ENCODE measurements around the gene CACNA1C. TPM values are rescaled to one million over a fixed set of nuclear protein-coding genes. Genes with fewer than 3 reads are reported as not detected.

The CACNA1C gene
- total RNA-seq, 1 donor from 2014 or later = 15.6 TPM

DNA sequence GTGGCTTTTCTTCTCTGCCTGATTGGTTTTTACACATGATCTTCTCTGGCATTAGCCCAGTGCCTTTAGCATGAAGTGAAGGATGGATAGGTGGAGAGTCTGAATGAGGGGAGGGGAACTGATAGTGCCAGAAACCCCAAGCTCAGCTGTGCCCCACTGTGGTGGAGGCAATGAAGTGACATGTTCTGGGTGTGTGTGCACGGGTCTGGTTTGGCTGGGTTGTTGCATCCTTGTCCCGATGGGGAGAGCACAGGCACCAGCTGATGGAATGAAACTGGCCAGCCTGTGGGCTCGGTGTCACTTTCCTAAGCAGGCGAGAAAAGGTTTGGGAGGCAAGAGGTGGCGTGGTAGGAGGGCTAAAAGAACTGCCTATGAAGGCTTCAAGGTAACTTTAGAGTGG lies 65.3 kb downstream of the CACNA1C start:
- no peak overlapping the region for H3K4me3 ChIP-seq
- H3K4me1 ChIP-seq = peaks cover 15% of the 10 kb centered on the region
- no peaks in the 10 kb centered on the region for H3K36me3 ChIP-seq
- H3K9me3 ChIP-seq = no peaks in the 10 kb centered on the region
- no peaks in the 10 kb centered on the region for H3K27me3 ChIP-seq
- DNase-seq (peak; percentile 21), ATAC-seq (no peak)
- intact Hi-C loops (cut with DNase I) = no loop called here
- TF ChIP-seq, protein P1, sequence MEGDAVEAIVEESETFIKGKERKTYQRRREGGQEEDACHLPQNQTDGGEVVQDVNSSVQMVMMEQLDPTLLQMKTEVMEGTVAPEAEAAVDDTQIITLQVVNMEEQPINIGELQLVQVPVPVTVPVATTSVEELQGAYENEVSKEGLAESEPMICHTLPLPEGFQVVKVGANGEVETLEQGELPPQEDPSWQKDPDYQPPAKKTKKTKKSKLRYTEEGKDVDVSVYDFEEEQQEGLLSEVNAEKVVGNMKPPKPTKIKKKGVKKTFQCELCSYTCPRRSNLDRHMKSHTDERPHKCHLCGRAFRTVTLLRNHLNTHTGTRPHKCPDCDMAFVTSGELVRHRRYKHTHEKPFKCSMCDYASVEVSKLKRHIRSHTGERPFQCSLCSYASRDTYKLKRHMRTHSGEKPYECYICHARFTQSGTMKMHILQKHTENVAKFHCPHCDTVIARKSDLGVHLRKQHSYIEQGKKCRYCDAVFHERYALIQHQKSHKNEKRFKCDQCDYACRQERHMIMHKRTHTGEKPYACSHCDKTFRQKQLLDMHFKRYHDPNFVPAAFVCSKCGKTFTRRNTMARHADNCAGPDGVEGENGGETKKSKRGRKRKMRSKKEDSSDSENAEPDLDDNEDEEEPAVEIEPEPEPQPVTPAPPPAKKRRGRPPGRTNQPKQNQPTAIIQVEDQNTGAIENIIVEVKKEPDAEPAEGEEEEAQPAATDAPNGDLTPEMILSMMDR (IDR thresholded peaks at IDR 0.05) = no peak
- no peak overlapping the region for H3K27ac ChIP-seq

DNA sequence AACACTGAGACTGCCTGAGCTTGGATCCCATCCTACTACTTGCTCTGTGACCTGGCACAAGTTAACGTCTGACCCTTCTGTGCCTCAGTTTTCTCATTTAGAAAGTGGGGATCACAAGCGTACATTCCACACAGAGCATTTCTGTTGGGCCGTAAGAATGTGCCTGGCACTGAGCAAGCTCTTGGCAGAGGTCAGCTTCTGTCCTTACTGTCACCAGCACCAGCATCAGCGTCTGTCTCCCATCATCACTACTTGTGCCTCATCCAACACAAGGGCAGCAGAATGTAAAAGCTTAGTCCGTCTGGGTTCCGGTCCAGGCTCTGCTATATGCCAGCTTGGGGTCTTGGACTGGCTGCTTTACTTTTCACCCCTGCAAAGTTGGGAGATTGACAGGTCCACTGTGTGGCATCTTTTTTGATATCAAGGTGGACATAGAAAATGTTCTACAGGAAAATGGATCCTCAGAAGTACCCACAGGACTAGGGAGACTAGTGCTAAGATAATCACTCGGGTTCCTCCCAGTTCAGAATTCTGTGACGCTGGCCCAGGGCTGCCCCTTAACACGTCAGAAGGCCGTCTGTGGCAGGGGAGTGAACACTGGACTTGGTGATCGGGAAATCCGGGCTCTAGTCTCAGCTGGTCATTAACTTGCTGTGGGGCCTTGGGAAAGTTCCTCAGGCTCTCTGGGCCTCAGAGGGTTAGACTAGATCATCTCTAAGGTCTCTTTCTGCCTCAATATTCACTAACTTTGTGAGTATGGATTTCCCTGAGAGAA lies 65.9 kb downstream of the CACNA1C start:
- Histone ChIP-seq H3K4me1 (peaks cover 15% of the 10 kb centered on the region), H3K36me3 (no peaks in the 10 kb centered on the region), H3K27me3 (no peaks in the 10 kb centered on the region), H3K27ac (peak overlapping the region; percentile 17), H3K9me3 (no peaks in the 10 kb centered on the region), H3K4me3 (no peak overlapping the region)
- intact Hi-C loops (cut with DNase I) = no loop called here
- TF ChIP-seq, protein P1 (IDR thresholded peaks at IDR 0.05) = no peak
- ATAC-seq (no peak), DNase-seq (peak; percentile 22)

DNA sequence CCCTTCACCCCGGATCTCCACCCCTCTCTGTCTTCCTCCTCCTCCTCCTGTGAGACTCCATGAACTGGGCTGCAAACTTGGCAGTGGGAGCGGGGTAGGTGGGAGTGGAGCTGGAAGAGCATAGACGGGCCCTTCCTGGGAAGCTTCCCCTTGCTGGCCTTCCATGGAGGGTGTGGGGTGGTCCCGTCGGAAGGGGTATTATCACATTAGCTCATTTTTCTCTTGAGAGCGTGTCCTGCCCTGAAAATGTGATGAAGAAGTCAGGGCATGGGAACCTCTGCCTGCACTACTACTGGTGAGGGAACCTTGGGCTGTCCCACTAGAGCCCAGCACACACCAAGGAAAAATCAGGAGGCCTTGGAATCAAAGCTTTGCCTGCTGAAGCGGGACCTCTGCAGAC lies 66.5 kb downstream of the CACNA1C start:
- no peak overlapping the region for H3K4me3 ChIP-seq
- ATAC-seq (no peak), DNase-seq (peak; percentile 31)
- H3K27me3 ChIP-seq = no peaks in the 10 kb centered on the region
- TF ChIP-seq, protein P1 (IDR thresholded peaks at IDR 0.05) = no peak
- intact Hi-C loops (cut with DNase I) = no loop called here
- H3K9me3 ChIP-seq = no peaks in the 10 kb centered on the region
- H3K4me1 ChIP-seq = peaks cover 15% of the 10 kb centered on the region
- peak overlapping the region; percentile 17 for H3K27ac ChIP-seq
- no peaks in the 10 kb centered on the region for H3K36me3 ChIP-seq

DNA sequence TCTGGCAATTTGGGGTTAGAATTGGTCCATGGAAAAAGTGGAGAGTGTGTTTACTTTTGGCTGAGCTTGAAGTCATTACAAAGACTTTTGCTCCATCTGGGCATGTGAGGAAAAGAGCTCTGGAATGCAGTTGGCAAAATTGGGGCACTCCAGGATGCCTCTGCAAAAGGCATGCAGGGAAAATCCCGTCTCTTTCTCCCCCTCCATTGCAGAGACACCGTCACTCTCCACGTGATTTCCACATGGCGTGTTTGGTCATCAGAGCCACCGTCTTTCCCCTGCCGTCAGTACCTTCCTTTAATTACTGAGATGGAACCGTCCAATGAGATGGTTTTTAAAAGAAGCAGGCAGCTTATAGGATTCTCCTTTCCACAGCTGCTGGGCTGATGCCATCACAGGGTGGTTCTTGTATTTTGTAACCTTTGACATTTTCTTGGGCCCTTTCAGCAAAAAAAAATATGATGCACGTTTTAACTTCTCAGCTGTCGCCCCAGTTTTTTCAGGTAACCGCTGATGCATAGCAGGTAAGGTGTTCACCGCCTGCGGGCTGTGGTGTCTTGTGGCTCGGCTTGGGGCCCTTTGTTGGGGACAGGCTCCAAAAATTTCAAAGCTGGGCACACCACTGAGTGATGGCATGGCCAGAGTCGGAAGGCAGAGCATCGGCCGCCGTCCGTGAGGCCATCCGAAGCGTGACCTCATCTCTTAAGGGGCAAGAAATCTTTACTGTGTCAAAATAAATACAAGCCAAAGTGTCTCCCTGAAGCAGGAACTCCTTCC lies 68.4 kb downstream of the CACNA1C start:
- Histone ChIP-seq H3K36me3 (no peaks in the 10 kb centered on the region), H3K27me3 (no peaks in the 10 kb centered on the region), H3K4me1 (peaks cover 15% of the 10 kb centered on the region), H3K9me3 (no peaks in the 10 kb centered on the region), H3K27ac (no peak overlapping the region), H3K4me3 (no peak overlapping the region)
- no peak for ATAC-seq
- peak; percentile 26 for DNase-seq
- TF ChIP-seq, protein P1 (IDR thresholded peaks at IDR 0.05) = no peak
- intact Hi-C loops (cut with DNase I) = no loop called here

DNA sequence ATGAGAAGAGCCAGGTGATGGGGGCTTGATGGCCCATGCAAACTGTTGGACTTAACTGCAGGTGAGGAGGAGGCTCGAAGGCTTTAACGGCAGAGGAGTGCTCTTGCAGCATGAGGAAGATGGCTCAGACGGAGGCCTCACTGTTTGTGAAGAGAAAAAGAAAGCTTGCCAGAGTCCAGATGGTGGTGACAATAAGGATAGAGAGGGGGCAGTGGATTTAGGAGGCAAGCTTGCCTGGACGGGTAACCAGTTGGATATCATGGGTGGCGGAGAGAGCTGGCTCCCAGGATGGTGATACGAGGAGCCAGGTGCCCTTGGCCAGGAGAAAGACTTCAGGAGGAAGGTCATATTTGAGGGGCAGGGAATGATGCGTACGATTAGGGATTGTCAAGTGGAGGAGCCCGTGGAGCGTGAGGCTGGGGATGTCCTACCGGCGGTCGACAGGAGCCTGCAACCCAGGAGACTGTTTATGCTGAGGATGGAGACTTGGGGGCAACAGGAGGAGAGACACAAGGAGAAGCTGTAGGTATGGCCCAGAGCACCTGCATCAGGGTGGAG lies 71.8 kb downstream of the CACNA1C start:
- Histone ChIP-seq H3K4me1 (peaks cover 4% of the 10 kb centered on the region), H3K36me3 (no peaks in the 10 kb centered on the region), H3K9me3 (no peaks in the 10 kb centered on the region), H3K27me3 (no peaks in the 10 kb centered on the region), H3K27ac (no peak overlapping the region), H3K4me3 (no peak overlapping the region)
- TF ChIP-seq, protein P1 (IDR thresholded peaks at IDR 0.05) = no peak
- ATAC-seq (no peak), DNase-seq (no peak)
- intact Hi-C loops (cut with DNase I) = no loop called here

All from upper lobe of right lung (tissue), 1 donor.